GM18502 (cell line): ENCODE results near the gene LCE1E.

Experiments
- ATAC-seq: cut with Tn5 transposase; IDR thresholded peaks from one replicate; pipeline ENCODE4 v1.9.1; 2021; ENCODE audit warnings: mild to moderate bottlenecking; ENCODE audit not compliant: unreplicated experiment, poor library complexity

LCE1E gene

GRCh38 chr1:152786077-152786476, at the start of gene LCE1E:
Gene LCE1E, plus strand, starts transcription at chr1:152786257. Its CDS starts 1,043 bp downstream, at chr1:152787300.
- ATAC-seq = no peak

GRCh38 chr1:152737997-152738396, 48.1 kb upstream of the LCE1E start:
- ATAC-seq = no peak

GRCh38 chr1:152739841-152740240, 46.2 kb upstream of the LCE1E start:
- ATAC-seq = no peak

GRCh38 chr1:152741656-152742055, 44.4 kb upstream of the LCE1E start:
- no peak for ATAC-seq

GRCh38 chr1:152743371-152744145, 42.5 kb upstream of the LCE1E start:
- no peak for ATAC-seq

- no peak for ATAC-seq
Measured at GRCh38 chr1:152745289-152745704, 40.8 kb upstream of the LCE1E start.

- ATAC-seq = no peak
Measured at GRCh38 chr1:152745765-152746444, 40.2 kb upstream of the LCE1E start.

GRCh38 chr1:152747831-152748230, 38.2 kb upstream of the LCE1E start:
- no peak for ATAC-seq

GRCh38 chr1:152752225-152752624, 33.8 kb upstream of the LCE1E start:
- ATAC-seq = no peak

GRCh38 chr1:152753586-152753985, 32.5 kb upstream of the LCE1E start:
- ATAC-seq = no peak

- no peak for ATAC-seq
Measured at GRCh38 chr1:152756872-152757271, 29.2 kb upstream of the LCE1E start.

- ATAC-seq = no peak
Measured at GRCh38 chr1:152757747-152758146, 28.3 kb upstream of the LCE1E start, which contains the start of gene KPRP. Gene KPRP, plus strand, starts transcription at chr1:152758025. Its CDS starts 1,564 bp downstream, at chr1:152759589.

GRCh38 chr1:152758636-152759035, 27.4 kb upstream of the LCE1E start:
- no peak for ATAC-seq

GRCh38 chr1:152759453-152760173, 26.4 kb upstream of the LCE1E start:
- ATAC-seq = no peak

- no peak for ATAC-seq
Measured at GRCh38 chr1:152760551-152761190, 25.4 kb upstream of the LCE1E start.

- no peak for ATAC-seq
Measured at GRCh38 chr1:152761609-152762213, 24.3 kb upstream of the LCE1E start.

GRCh38 chr1:152768847-152769533, 17.1 kb upstream of the LCE1E start:
- ATAC-seq = no peak

GRCh38 chr1:152770411-152770810, 15.6 kb upstream of the LCE1E start:
- ATAC-seq = no peak

GRCh38 chr1:152774875-152775274, 11.2 kb upstream of the LCE1E start, which contains the start of gene LCE1F:
Gene LCE1F, plus strand, starts transcription at chr1:152775140. Its CDS starts 1,232 bp downstream, at chr1:152776372.
- no peak for ATAC-seq
